GM23338 (cell line): Measurements from ENCODE around the gene KISS1R. TPM values are rescaled to one million over a fixed set of nuclear protein-coding genes. Genes with fewer than 3 reads are reported as not detected.

Experiments
- ATAC-seq: fragments of 200-7000 bp; cut with Tn5 transposase; 3 replicates; pipeline ENCODE4 v1.9.1; 2020
- DNase-seq: peaks from one replicate; pipeline ENCODE4 v3.0.0-alpha.2; 2015; ENCODE audit warnings: low spot score
- H2AFZ ChIP-seq: fragments of 200-600 bp; sonication (generic); 2 replicates; pipeline ENCODE4 v1.8.0; 2016; ENCODE audit warnings: antibody characterized with exemption, mild to moderate bottlenecking, moderate library complexity
- H3F3A ChIP-seq: fragments of 200-600 bp; sonication (generic); replicated peaks from 2 replicates; pipeline ENCODE4 v1.8.0; 2017; ENCODE audit warnings: antibody characterized with exemption, mixed run types, low read depth
- H3K27ac ChIP-seq: fragments of 200-600 bp; sonication (generic); 2 replicates; pipeline ENCODE4 v1.6.1; 2016; ENCODE audit warnings: low read depth
- H3K27me3 ChIP-seq: fragments of 200-600 bp; sonication (generic); 2 replicates; pipeline ENCODE4 v1.8.0; 2016; ENCODE audit warnings: mild to moderate bottlenecking, mixed run types, moderate library complexity; ENCODE audit not compliant: insufficient read depth
- H3K36me3 ChIP-seq: fragments of 200-600 bp; sonication (generic); 2 replicates; pipeline ENCODE4 v1.8.0; 2016; ENCODE audit warnings: mild to moderate bottlenecking; ENCODE audit not compliant: insufficient read depth
- H3K4me1 ChIP-seq: fragments of 200-600 bp; sonication (generic); 2 replicates; pipeline ENCODE4 v1.8.0; 2016; ENCODE audit warnings: mild to moderate bottlenecking, moderate library complexity; ENCODE audit not compliant: insufficient read depth
- H3K4me2 ChIP-seq: fragments of 200-600 bp; sonication (generic); 2 replicates; pipeline ENCODE4 v1.7.1; 2017; ENCODE audit warnings: mixed run types
- H3K4me3 ChIP-seq: fragments of 200-600 bp; sonication (generic); 2 replicates; pipeline ENCODE4 v1.6.1; 2016; ENCODE audit warnings: mixed run types
- H3K79me2 ChIP-seq: fragments of 200-600 bp; sonication (generic); replicated peaks from 2 replicates; pipeline ENCODE4 v1.8.0; 2017; ENCODE audit warnings: mild to moderate bottlenecking; ENCODE audit not compliant: insufficient read depth
- H3K9me2 ChIP-seq: fragments of 200-600 bp; sonication (generic); 2 replicates; pipeline ENCODE4 v1.8.0; 2017; ENCODE audit not compliant: insufficient read depth
- H4K20me1 ChIP-seq: fragments of 200-600 bp; sonication (generic); replicated peaks from 2 replicates; pipeline ENCODE4 v1.8.0; 2017; ENCODE audit warnings: mild to moderate bottlenecking; ENCODE audit not compliant: insufficient read depth
- H3K27ac Mint-ChIP-seq: 2 replicates; pipeline ENCODE4 v1.8.0; 2020; ENCODE audit warnings: inconsistent platforms, mild to moderate bottlenecking, moderate library complexity, mixed read lengths
- H3K27me3 Mint-ChIP-seq: 3 replicates; pipeline ENCODE4 v1.8.0; 2022; ENCODE audit warnings: low read depth, mild to moderate bottlenecking, moderate library complexity, mixed read lengths, inconsistent platforms; ENCODE audit not compliant: insufficient read depth, poor library complexity
- H3K36me3 Mint-ChIP-seq: 3 replicates; pipeline ENCODE4 v1.8.0; 2021; ENCODE audit warnings: low read depth, mild to moderate bottlenecking, inconsistent platforms, moderate library complexity, mixed read lengths
- H3K4me1 Mint-ChIP-seq: 3 replicates; pipeline ENCODE4 v1.8.0; 2020; ENCODE audit warnings: mild to moderate bottlenecking, inconsistent platforms, mixed read lengths
- H3K4me3 Mint-ChIP-seq: 3 replicates; pipeline ENCODE4 v1.8.0; 2021; ENCODE audit warnings: moderate library complexity, mild to moderate bottlenecking, inconsistent platforms, mixed read lengths
- H3K9me3 Mint-ChIP-seq: 3 replicates; pipeline ENCODE4 v1.8.0; 2020; ENCODE audit warnings: moderate library complexity, mild to moderate bottlenecking, inconsistent platforms, mixed read lengths
- CREB1 ChIP-seq: fragments of 250-450 bp; sonication (Bioruptor Pico); IDR thresholded peaks from 2 replicates; pipeline ENCODE4 v1.5.0; 2020; ENCODE audit warnings: low read depth, mild to moderate bottlenecking, moderate library complexity
- ETS1 ChIP-seq: IDR thresholded peaks from 2 replicates; pipeline ENCODE4 v1.6.1; 2016; ENCODE audit warnings: antibody characterized with exemption
- JUNB ChIP-seq: IDR thresholded peaks from one replicate; pipeline ENCODE4 v1.6.1; 2016; ENCODE audit warnings: antibody characterized with exemption; ENCODE audit not compliant: unreplicated experiment
- NANOG ChIP-seq: IDR thresholded peaks from 2 replicates; pipeline ENCODE4 v1.6.1; 2016; ENCODE audit warnings: antibody characterized with exemption, borderline replicate concordance
- POLR2AphosphoS5 ChIP-seq: IDR thresholded peaks from 2 replicates; pipeline ENCODE4 v1.6.1; 2016; ENCODE audit warnings: antibody characterized with exemption, low read depth
- ZNF114 ChIP-seq: fragments of 250-450 bp; sonication (Bioruptor Pico); IDR thresholded peaks from 2 replicates; pipeline ENCODE4 v1.5.0; 2020; ENCODE audit warnings: mild to moderate bottlenecking, moderate library complexity
- polyA plus RNA-seq: library from polyadenylated mRNA; unstranded; fragments of >200 nt; fragmentation: Nextera tagmentation; extraction: Ambion mirVana; gene quantifications from 2 replicates; pipeline ENCODE4 v1.2.1, GENCODE V29; 2016
- total RNA-seq: library from RNA; depleted of rRNA; stranded (reverse); fragments of >200 nt; shearing (Covaris generic); gene quantifications from 2 replicates; pipeline ENCODE4 v1.2.3, GENCODE V29; 2014
- TF ChIP-seq, protein P1 (sequence below): IDR thresholded peaks from one replicate; pipeline ENCODE4 v1.6.1; 2018; ENCODE audit warnings: antibody characterized with exemption; ENCODE audit not compliant: unreplicated experiment

The KISS1R gene
- total and polyA plus RNA-seq, 2 experiments from 2014 or later = 0.78 to 4.0 TPM

GRCh38 chr19:927351-927779, 10.2 kb downstream of the KISS1R start:
- peaks cover 21% of the 10 kb centered on the region; the same call in 2 of the 3 replicates for H3K36me3 Mint-ChIP-seq
- H3K79me2 ChIP-seq = peaks cover 38% of the 10 kb centered on the region
- no peak for TF ChIP-seq CREB1
- DNase-seq = peak; percentile 73
- H3K4me2 ChIP-seq = peak overlapping the region; percentile 91
- peaks cover 10% of the 10 kb centered on the region for H3K4me1 ChIP-seq
- H3K27me3 ChIP-seq = peaks cover 2% of the 10 kb centered on the region
- H4K20me1 ChIP-seq = no peaks in the 10 kb centered on the region; the same call in 1 of the 2 replicates
- H3K27ac Mint-ChIP-seq = no peak overlapping the region
- H3K4me3 ChIP-seq = peak overlapping the region; percentile 89
- no peaks in the 10 kb centered on the region; the same call in 1 of the 2 replicates for H3K36me3 ChIP-seq
- H3K4me3 Mint-ChIP-seq = peak overlapping the region; percentile 85; the same call in 2 of the 3 replicates
- no peaks in the 10 kb centered on the region; the same call in 2 of the 3 replicates for H3K9me3 Mint-ChIP-seq
- no peak overlapping the region for H2AFZ ChIP-seq
- no peaks in the 10 kb centered on the region for H3K9me2 ChIP-seq
- ATAC-seq = peak; percentile 6
- peaks cover 11% of the 10 kb centered on the region for H3K27me3 Mint-ChIP-seq
- H3F3A ChIP-seq = peaks cover 10% of the 10 kb centered on the region; the same call in 1 of the 2 replicates
- no peak overlapping the region for H3K27ac ChIP-seq
- H3K4me1 Mint-ChIP-seq = peaks cover 8% of the 10 kb centered on the region; the same call in 2 of the 3 replicates

DNA sequence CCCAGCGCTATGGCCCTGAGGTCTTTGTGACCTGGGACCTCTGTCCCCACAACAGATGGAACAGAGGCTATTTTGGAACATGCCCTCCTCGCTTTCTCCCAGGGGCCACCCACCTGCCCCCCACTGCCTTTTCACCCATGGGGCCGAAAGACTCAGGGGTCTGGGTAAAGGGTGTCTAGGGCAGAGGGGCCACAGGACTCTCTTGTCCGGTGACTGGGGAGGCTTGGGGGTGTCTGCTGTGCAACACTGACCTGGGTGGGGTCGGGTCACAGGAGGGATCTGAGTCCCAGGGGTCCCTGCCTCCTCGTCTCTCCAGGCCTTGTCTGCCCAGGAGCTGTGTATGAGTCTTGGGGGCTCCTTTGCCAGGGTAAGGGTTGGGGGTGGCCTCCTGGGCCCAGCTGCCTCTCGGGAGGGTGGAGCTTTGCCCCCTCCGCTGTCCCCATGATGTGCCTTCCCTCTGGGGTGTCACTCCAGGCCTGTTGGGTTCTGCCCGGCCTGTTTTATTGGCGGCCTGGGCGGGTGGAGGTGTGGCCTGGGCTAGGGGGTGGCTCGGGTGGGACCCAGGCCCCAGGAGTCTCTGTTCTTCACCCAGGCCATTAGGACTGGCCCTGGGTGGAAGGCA, 10.8 kb downstream of the KISS1R start:
- DNase-seq (peak; percentile 54), ATAC-seq (peak; percentile 24)
- H3K27me3 Mint-ChIP-seq = peaks cover 11% of the 10 kb centered on the region
- H3K79me2 ChIP-seq = peaks cover 43% of the 10 kb centered on the region
- no peaks in the 10 kb centered on the region; the same call in 2 of the 3 replicates for H3K9me3 Mint-ChIP-seq
- H3K4me2 ChIP-seq = peak overlapping the region; percentile 91; the same call in 1 of the 2 replicates
- peaks cover 21% of the 10 kb centered on the region; the same call in 2 of the 3 replicates for H3K36me3 Mint-ChIP-seq
- peaks cover 10% of the 10 kb centered on the region; the same call in 1 of the 2 replicates for H3F3A ChIP-seq
- H3K4me1 Mint-ChIP-seq = peaks cover 11% of the 10 kb centered on the region; the same call in 2 of the 3 replicates
- H3K4me1 ChIP-seq = peaks cover 13% of the 10 kb centered on the region
- H3K27ac ChIP-seq = 0 out of 2 replicates have a peak overlapping the region, but pooled peaks have one; percentile 26
- peak overlapping the region; percentile 89 for H3K4me3 ChIP-seq
- peak overlapping the region; percentile 85 for H3K4me3 Mint-ChIP-seq
- no peaks in the 10 kb centered on the region for H3K9me2 ChIP-seq
- H4K20me1 ChIP-seq = no peaks in the 10 kb centered on the region; the same call in 1 of the 2 replicates
- no peaks in the 10 kb centered on the region; the same call in 1 of the 2 replicates for H3K36me3 ChIP-seq
- H3K27me3 ChIP-seq = no peaks in the 10 kb centered on the region
- no peak overlapping the region for H3K27ac Mint-ChIP-seq
- H2AFZ ChIP-seq = no peak overlapping the region
- TF ChIP-seq POLR2AphosphoS5 = peak; percentile 11; the same call in 1 of the 2 replicates
- no peak for TF ChIP-seq ETS1

- Histone ChIP-seq H3K27ac (no peak overlapping the region), H3K4me2 (peak overlapping the region; percentile 20; the same call in 1 of the 2 replicates), H2AFZ (no peak overlapping the region), H3K36me3 (no peaks in the 10 kb centered on the region; the same call in 1 of the 2 replicates), H4K20me1 (no peaks in the 10 kb centered on the region; the same call in 1 of the 2 replicates), H3K4me1 (peaks cover 17% of the 10 kb centered on the region), H3K9me2 (no peaks in the 10 kb centered on the region), H3F3A (peaks cover 10% of the 10 kb centered on the region; the same call in 1 of the 2 replicates), H3K27me3 (no peaks in the 10 kb centered on the region), H3K4me3 (no peak overlapping the region), H3K79me2 (peaks cover 49% of the 10 kb centered on the region)
- no peak; the same call in 2 of the 3 replicates for ATAC-seq
- H3K27ac Mint-ChIP-seq = no peak overlapping the region
- H3K4me3 Mint-ChIP-seq = no peak overlapping the region
- peaks cover 21% of the 10 kb centered on the region; the same call in 2 of the 3 replicates for H3K36me3 Mint-ChIP-seq
- no peak for DNase-seq
- peaks cover 9% of the 10 kb centered on the region; the same call in 1 of the 3 replicates for H3K4me1 Mint-ChIP-seq
- peaks cover 9% of the 10 kb centered on the region for H3K27me3 Mint-ChIP-seq
- H3K9me3 Mint-ChIP-seq = no peaks in the 10 kb centered on the region; the same call in 2 of the 3 replicates
- no peak for TF ChIP-seq JUNB
- no peak for TF ChIP-seq NANOG
- TF ChIP-seq, protein P1, sequence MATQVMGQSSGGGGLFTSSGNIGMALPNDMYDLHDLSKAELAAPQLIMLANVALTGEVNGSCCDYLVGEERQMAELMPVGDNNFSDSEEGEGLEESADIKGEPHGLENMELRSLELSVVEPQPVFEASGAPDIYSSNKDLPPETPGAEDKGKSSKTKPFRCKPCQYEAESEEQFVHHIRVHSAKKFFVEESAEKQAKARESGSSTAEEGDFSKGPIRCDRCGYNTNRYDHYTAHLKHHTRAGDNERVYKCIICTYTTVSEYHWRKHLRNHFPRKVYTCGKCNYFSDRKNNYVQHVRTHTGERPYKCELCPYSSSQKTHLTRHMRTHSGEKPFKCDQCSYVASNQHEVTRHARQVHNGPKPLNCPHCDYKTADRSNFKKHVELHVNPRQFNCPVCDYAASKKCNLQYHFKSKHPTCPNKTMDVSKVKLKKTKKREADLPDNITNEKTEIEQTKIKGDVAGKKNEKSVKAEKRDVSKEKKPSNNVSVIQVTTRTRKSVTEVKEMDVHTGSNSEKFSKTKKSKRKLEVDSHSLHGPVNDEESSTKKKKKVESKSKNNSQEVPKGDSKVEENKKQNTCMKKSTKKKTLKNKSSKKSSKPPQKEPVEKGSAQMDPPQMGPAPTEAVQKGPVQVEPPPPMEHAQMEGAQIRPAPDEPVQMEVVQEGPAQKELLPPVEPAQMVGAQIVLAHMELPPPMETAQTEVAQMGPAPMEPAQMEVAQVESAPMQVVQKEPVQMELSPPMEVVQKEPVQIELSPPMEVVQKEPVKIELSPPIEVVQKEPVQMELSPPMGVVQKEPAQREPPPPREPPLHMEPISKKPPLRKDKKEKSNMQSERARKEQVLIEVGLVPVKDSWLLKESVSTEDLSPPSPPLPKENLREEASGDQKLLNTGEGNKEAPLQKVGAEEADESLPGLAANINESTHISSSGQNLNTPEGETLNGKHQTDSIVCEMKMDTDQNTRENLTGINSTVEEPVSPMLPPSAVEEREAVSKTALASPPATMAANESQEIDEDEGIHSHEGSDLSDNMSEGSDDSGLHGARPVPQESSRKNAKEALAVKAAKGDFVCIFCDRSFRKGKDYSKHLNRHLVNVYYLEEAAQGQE = no peak
- no peak for TF ChIP-seq ZNF114
Observed at GRCh38 chr19:928471-929202, 11.5 kb downstream of the KISS1R start.
